SU-DHL-6 (cell line): Measurements from ENCODE around the gene UTY.

Experiments used
- H2AFZ ChIP-seq: fragments of 200-600 bp; sonication (generic); 2 replicates; pipeline ENCODE4 v1.6.1; 2014; ENCODE audit warnings: low read depth, mild to moderate bottlenecking, moderate library complexity, mixed read lengths, antibody characterized with exemption, low read length; ENCODE audit not compliant: severe bottlenecking
- H3F3A ChIP-seq: fragments of 200-600 bp; shearing (Covaris generic); 2 replicates; pipeline ENCODE4 v1.6.0; 2016; ENCODE audit warnings: antibody characterized with exemption, mild to moderate bottlenecking; ENCODE audit not compliant: insufficient read depth
- H3K27ac ChIP-seq: fragments of 200-600 bp; sonication (generic); 2 replicates; pipeline ENCODE4 v1.5.1; 2016; ENCODE audit warnings: low read depth, mild to moderate bottlenecking, low read length, moderate library complexity, mixed read lengths
- H3K27me3 ChIP-seq: fragments of 200-600 bp; sonication (generic), shearing (Covaris generic); 2 replicates; pipeline ENCODE4 v1.6.0; 2014; ENCODE audit warnings: mild to moderate bottlenecking, low read length
- H3K36me3 ChIP-seq: fragments of 200-600 bp; sonication (generic); 2 replicates; pipeline ENCODE4 v1.6.1; 2014; ENCODE audit warnings: mild to moderate bottlenecking, low read length, mixed read lengths
- H3K4me2 ChIP-seq: fragments of 300-600, 200-600 bp; shearing (Covaris generic), sonication (generic); 2 replicates; pipeline ENCODE4 v1.6.0; 2014; ENCODE audit warnings: low read length, low read depth, mild to moderate bottlenecking; ENCODE audit not compliant: poor library complexity, severe bottlenecking
- H3K4me3 ChIP-seq: fragments of 200-600 bp; sonication (generic); 2 replicates; pipeline ENCODE4 v1.5.1; 2014; ENCODE audit warnings: antibody characterized with exemption, low read length, mild to moderate bottlenecking, mixed read lengths; ENCODE audit not compliant: insufficient read depth, poor library complexity, severe bottlenecking
- H3K79me2 ChIP-seq: fragments of 200-600 bp; sonication (generic); 2 replicates; pipeline ENCODE4 v1.6.1; 2014; ENCODE audit warnings: mild to moderate bottlenecking, low read length, moderate library complexity; ENCODE audit not compliant: insufficient read depth
- H3K9ac ChIP-seq: fragments of 200-600 bp; sonication (generic); 2 replicates; pipeline ENCODE4 v1.7.0; 2014; ENCODE audit warnings: mild to moderate bottlenecking, low read length
- H3K9me2 ChIP-seq: fragments of 200-600 bp; sonication (generic); replicated peaks from 2 replicates; pipeline ENCODE4 v1.6.1; 2014; ENCODE audit warnings: low read length; ENCODE audit not compliant: insufficient read depth
- H3K9me3 ChIP-seq: fragments of 200-600 bp; sonication (generic); 2 replicates; pipeline ENCODE4 v1.6.1; 2014; ENCODE audit warnings: low read length, mixed read lengths; ENCODE audit not compliant: insufficient read depth
- H4K20me1 ChIP-seq: fragments of 200-600 bp; sonication (generic); 2 replicates; pipeline ENCODE4 v1.6.1; 2014; ENCODE audit warnings: low read depth, mild to moderate bottlenecking, antibody characterized with exemption, low read length, moderate library complexity, mixed read lengths
- EZH2phosphoT487 ChIP-seq: fragments of 200-600 bp; sonication (generic), shearing (Covaris generic); conservative IDR thresholded peaks from 2 replicates; pipeline ENCODE4 v1.6.1; 2018; ENCODE audit warnings: mild to moderate bottlenecking, antibody characterized with exemption, low read length, moderate library complexity, mixed read lengths
- TF ChIP-seq, protein P1 (sequence below): fragments of 200-600 bp; sonication (generic); IDR thresholded peaks from one replicate; pipeline ENCODE4 v1.5.1; 2017; ENCODE audit warnings: antibody characterized with exemption, mild to moderate bottlenecking, low read length, moderate library complexity; ENCODE audit not compliant: insufficient read depth, poor library complexity, severe bottlenecking

Gene UTY

DNA sequence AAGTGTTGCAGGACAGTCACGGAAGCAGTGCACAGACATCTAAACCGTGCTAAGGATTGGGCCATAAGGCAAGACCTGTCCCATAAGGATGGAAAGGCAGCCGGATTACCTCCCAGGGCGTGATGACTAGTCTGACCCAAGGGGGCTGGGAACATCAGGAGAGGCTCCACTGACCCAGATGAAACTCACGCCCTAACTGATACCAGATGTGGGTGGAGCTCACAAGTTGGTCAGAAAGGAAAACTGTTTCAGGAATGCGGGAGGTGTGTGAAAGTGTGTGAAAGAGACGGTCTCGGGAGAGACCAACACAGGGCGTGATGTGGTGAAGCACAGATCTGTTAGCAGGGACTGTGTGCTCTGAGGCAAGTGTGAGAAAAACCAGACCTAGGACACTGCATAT lies 140.5 kb downstream of the UTY start:
- Histone ChIP-seq H2AFZ (no peak overlapping the region), H3K27me3 (no peaks in the 10 kb centered on the region), H3K4me2 (no peak overlapping the region), H4K20me1 (no peaks in the 10 kb centered on the region), H3K9ac (no peak overlapping the region), H3K9me3 (no peaks in the 10 kb centered on the region), H3K4me3 (no peak overlapping the region), H3K79me2 (no peaks in the 10 kb centered on the region), H3K36me3 (no peaks in the 10 kb centered on the region), H3F3A (no peaks in the 10 kb centered on the region), H3K9me2 (no peaks in the 10 kb centered on the region), H3K27ac (no peak overlapping the region)
- TF ChIP-seq, protein P1, sequence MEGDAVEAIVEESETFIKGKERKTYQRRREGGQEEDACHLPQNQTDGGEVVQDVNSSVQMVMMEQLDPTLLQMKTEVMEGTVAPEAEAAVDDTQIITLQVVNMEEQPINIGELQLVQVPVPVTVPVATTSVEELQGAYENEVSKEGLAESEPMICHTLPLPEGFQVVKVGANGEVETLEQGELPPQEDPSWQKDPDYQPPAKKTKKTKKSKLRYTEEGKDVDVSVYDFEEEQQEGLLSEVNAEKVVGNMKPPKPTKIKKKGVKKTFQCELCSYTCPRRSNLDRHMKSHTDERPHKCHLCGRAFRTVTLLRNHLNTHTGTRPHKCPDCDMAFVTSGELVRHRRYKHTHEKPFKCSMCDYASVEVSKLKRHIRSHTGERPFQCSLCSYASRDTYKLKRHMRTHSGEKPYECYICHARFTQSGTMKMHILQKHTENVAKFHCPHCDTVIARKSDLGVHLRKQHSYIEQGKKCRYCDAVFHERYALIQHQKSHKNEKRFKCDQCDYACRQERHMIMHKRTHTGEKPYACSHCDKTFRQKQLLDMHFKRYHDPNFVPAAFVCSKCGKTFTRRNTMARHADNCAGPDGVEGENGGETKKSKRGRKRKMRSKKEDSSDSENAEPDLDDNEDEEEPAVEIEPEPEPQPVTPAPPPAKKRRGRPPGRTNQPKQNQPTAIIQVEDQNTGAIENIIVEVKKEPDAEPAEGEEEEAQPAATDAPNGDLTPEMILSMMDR: no peak
- TF ChIP-seq EZH2phosphoT487: no peak

DNA sequence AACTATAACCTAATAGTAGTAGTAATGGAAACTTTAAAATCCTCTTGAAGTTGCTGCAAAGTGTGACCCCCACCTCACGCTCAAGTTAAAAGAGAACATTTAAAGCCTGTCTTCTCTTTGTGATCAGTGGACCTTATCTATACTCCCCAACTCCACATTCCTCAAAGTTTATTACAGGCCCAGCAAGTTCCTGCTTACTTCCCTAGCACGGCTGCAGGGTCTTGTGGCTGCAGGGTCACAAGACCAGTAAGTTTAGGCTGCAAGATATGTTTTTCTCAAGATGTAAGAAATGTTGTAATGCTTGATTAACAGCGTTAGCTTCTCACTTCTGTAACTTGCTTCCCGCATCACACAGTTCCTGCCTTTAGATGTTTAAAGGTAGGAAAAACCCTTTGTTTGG lies 141.1 kb downstream of the UTY start:
- Histone ChIP-seq H3K4me3 (no peak overlapping the region), H2AFZ (no peak overlapping the region), H3K9ac (no peak overlapping the region), H3K4me2 (no peak overlapping the region), H4K20me1 (no peaks in the 10 kb centered on the region), H3F3A (no peaks in the 10 kb centered on the region), H3K27ac (no peak overlapping the region), H3K79me2 (no peaks in the 10 kb centered on the region), H3K27me3 (no peaks in the 10 kb centered on the region), H3K9me2 (no peaks in the 10 kb centered on the region), H3K9me3 (no peaks in the 10 kb centered on the region), H3K36me3 (no peaks in the 10 kb centered on the region)
- TF ChIP-seq EZH2phosphoT487: no peak
- TF ChIP-seq, protein P1: no peak

- no peaks in the 10 kb centered on the region for H3F3A ChIP-seq
- H3K27me3 ChIP-seq: no peaks in the 10 kb centered on the region
- H3K27ac ChIP-seq: no peak overlapping the region
- H3K79me2 ChIP-seq: no peaks in the 10 kb centered on the region
- TF ChIP-seq EZH2phosphoT487: no peak
- TF ChIP-seq, protein P1: no peak
- H3K36me3 ChIP-seq: no peaks in the 10 kb centered on the region
- no peak overlapping the region for H3K4me3 ChIP-seq
- no peak overlapping the region for H3K9ac ChIP-seq
- H3K9me2 ChIP-seq: no peaks in the 10 kb centered on the region
- H2AFZ ChIP-seq: no peak overlapping the region
- H4K20me1 ChIP-seq: no peaks in the 10 kb centered on the region
- no peak overlapping the region for H3K4me2 ChIP-seq
- H3K9me3 ChIP-seq: no peaks in the 10 kb centered on the region
Measured at GRCh38 chrY:13337934-13338333, 141.9 kb downstream of the UTY start.
